ENCODE data around the gene MED31. TPM values are rescaled to one million over a fixed set of nuclear protein-coding genes. Genes with fewer than 3 reads are reported as not detected.

The MED31 gene
- total and polyA plus RNA-seq, 2 of the 13 experiments (the other 11 are each of a cell fraction or from before 2014, with no cell fraction given): 19.0 to 20.9 TPM

DNA sequence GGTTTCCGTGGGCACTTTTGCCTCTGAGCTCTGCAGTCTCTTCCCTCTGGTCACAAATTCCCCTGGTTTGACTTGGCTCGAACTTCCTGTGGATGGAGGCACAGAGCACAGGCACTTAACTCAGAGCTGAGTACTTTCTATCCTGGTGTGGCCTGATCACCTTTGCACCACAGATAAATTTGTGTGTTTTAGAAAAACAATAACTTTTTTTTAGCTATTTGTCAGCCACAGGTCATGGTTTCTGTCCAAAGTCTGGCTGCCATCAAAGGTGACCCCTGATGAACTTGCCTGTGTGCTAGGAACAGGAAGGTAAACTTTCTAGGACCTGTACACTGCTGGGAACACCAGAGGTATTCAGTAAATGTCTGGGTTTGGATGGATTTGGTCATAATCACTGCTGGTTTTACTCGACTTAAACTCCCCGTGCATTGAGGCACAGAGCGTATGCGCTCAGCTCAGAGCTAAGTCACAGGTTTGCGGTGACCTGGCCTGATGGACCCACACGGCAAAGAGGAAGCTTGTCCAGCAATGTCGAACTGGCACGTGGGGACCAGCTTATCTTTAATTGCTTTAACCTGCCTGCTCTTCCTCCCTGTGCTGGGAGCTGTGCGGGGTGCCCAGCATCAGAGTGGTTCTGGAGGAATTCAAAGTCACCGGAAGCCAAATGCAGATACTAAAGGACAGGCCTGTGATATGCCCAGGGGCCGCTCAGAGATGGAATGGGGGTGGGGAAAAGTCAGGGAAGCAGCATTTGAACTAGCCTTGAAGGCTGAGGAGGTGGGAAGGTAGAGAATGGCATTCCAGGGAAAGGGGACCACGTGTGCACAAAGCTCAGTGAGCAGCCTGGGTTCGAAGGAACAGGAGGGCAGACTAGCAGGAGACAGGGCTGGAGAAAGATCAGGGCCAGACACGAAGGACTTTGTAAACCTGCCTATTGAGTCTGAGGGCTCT, 48.9 kb upstream of the MED31 start (continued):
- TF ChIP-seq TBL1XR1 (IDR thresholded peaks at IDR 0.05; ENCODE audit: borderline replicate concordance, low read length, partially characterized antibody) (peak; percentile 97), DPF2 (CRISPR knock-in tag; IDR thresholded peaks at IDR 0.05; ENCODE audit: borderline replicate concordance, low read depth) (peak; percentile 71), YEATS2 (CRISPR knock-in tag; IDR thresholded peaks at IDR 0.05; ENCODE audit: borderline replicate concordance) (no peak), ZZZ3 (CRISPR knock-in tag; IDR thresholded peaks at IDR 0.05; ENCODE audit: borderline replicate concordance) (peak; percentile 88; the same call in 1 of the 2 replicates), ZNF83 (CRISPR knock-in tag; IDR thresholded peaks at IDR 0.05; ENCODE audit: borderline replicate concordance) (no peak), FOXO1 (CRISPR knock-in tag; IDR thresholded peaks at IDR 0.05) (peak; percentile 97), FOSL1 (CRISPR knock-in tag; IDR thresholded peaks at IDR 0.05; ENCODE audit: borderline replicate concordance) (peak; percentile 38; the same call in 1 of the 2 replicates), GLI4 (CRISPR knock-in tag; IDR thresholded peaks at IDR 0.05; ENCODE audit: borderline replicate concordance) (no peak; the same call in 1 of the 2 replicates), CHCHD3 (CRISPR knock-in tag; IDR thresholded peaks at IDR 0.05) (0 out of 2 replicates have a peak, but pooled peaks have one; percentile 58), ZNF256 (CRISPR knock-in tag; conservative IDR thresholded peaks at IDR 0.05) (no peak), ZNF724P (CRISPR knock-in tag; IDR thresholded peaks at IDR 0.05; ENCODE audit: borderline replicate concordance) (no peak), ASH2L (IDR thresholded peaks at IDR 0.05; ENCODE audit: insufficient read length, low read depth, low read length) (peak; percentile 92), KDM5B (CRISPR knock-in tag; IDR thresholded peaks at IDR 0.05; ENCODE audit: borderline replicate concordance) (no peak), SMARCE1 (IDR thresholded peaks at IDR 0.05; ENCODE audit: borderline replicate concordance) (no peak), RBM22 (optimal IDR thresholded peaks at IDR 0.05; ENCODE audit: low read length) (no peak), GTF2F1 (IDR thresholded peaks at IDR 0.05; ENCODE audit: low read length) (no peak), TCF7L2 (IDR thresholded peaks at IDR 0.05; ENCODE audit: low read depth, low read length) (peak; percentile 74; the same call in 1 of the 2 replicates), BHLHE40 (IDR thresholded peaks at IDR 0.05; ENCODE audit: low read length) (peak; percentile 45; the same call in 1 of the 2 replicates), SCMH1 (CRISPR knock-in tag; IDR thresholded peaks at IDR 0.05; ENCODE audit: borderline replicate concordance) (no peak), CBX5 (CRISPR knock-in tag; IDR thresholded peaks at IDR 0.05; ENCODE audit: borderline replicate concordance) (no peak; the same call in 1 of the 2 replicates)
- TF ChIP-seq, protein P1, sequence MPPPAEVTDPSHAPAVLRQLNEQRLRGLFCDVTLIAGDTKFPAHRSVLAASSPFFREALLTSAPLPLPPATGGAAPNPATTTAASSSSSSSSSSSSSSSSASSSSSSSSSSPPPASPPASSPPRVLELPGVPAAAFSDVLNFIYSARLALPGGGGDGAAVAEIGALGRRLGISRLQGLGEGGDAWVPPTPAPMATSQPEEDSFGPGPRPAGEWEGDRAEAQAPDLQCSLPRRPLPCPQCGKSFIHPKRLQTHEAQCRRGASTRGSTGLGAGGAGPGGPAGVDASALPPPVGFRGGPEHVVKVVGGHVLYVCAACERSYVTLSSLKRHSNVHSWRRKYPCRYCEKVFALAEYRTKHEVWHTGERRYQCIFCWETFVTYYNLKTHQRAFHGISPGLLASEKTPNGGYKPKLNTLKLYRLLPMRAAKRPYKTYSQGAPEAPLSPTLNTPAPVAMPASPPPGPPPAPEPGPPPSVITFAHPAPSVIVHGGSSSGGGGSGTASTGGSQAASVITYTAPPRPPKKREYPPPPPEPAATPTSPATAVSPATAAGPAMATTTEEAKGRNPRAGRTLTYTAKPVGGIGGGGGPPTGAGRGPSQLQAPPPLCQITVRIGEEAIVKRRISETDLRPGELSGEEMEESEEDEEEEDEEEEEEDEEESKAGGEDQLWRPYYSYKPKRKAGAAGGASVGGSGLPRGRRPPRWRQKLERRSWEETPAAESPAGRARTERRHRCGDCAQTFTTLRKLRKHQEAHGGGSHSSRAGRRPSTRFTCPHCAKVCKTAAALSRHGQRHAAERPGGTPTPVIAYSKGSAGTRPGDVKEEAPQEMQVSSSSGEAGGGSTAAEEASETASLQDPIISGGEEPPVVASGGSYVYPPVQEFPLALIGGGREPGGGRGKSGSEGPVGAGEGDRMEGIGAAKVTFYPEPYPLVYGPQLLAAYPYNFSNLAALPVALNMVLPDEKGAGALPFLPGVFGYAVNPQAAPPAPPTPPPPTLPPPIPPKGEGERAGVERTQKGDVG (CRISPR knock-in tag; IDR thresholded peaks at IDR 0.05; ENCODE audit: borderline replicate concordance): no peak
- TF ChIP-seq, protein P2, sequence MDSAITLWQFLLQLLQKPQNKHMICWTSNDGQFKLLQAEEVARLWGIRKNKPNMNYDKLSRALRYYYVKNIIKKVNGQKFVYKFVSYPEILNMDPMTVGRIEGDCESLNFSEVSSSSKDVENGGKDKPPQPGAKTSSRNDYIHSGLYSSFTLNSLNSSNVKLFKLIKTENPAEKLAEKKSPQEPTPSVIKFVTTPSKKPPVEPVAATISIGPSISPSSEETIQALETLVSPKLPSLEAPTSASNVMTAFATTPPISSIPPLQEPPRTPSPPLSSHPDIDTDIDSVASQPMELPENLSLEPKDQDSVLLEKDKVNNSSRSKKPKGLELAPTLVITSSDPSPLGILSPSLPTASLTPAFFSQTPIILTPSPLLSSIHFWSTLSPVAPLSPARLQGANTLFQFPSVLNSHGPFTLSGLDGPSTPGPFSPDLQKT (CRISPR knock-in tag; IDR thresholded peaks at IDR 0.05; ENCODE audit: borderline replicate concordance): no peak
- TF ChIP-seq, protein P3, sequence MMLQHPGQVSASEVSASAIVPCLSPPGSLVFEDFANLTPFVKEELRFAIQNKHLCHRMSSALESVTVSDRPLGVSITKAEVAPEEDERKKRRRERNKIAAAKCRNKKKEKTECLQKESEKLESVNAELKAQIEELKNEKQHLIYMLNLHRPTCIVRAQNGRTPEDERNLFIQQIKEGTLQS (CRISPR knock-in tag; IDR thresholded peaks at IDR 0.05): no peak; the same call in 1 of the 2 replicates

Measured in HepG2 (cell line).